Skeletal muscle satellite cell (primary cell): Measurements from ENCODE around the gene MFSD6.

Source experiments
- H3K27me3 ChIP-seq: 2 replicates; pipeline ENCODE4 v1.7.0; 2013; ENCODE audit warnings: low read length; ENCODE audit not compliant: control insufficient read depth, insufficient read depth
- H3K36me3 ChIP-seq: 2 replicates; pipeline ENCODE4 v1.7.0; 2013; ENCODE audit warnings: mild to moderate bottlenecking, control low read depth, low read length; ENCODE audit not compliant: insufficient read depth
- H3K4me1 ChIP-seq: 2 replicates; pipeline ENCODE4 v1.7.0; 2013; ENCODE audit warnings: low read length; ENCODE audit not compliant: control insufficient read depth, insufficient read depth
- H3K4me2 ChIP-seq: 2 replicates; pipeline ENCODE4 v1.7.0; 2013; ENCODE audit warnings: mild to moderate bottlenecking, low read length
- H3K4me3 ChIP-seq: 2 replicates; pipeline ENCODE4 v1.7.0; 2013; ENCODE audit warnings: low read length
- H3K9ac ChIP-seq: 2 replicates; pipeline ENCODE4 v1.7.0; 2013; ENCODE audit warnings: mild to moderate bottlenecking, low read depth, low read length, moderate library complexity
- H3K9me3 ChIP-seq: replicated peaks from 2 replicates; pipeline ENCODE4 v1.7.0; 2013; ENCODE audit warnings: mild to moderate bottlenecking, control low read depth, low read length

MFSD6 gene

DNA sequence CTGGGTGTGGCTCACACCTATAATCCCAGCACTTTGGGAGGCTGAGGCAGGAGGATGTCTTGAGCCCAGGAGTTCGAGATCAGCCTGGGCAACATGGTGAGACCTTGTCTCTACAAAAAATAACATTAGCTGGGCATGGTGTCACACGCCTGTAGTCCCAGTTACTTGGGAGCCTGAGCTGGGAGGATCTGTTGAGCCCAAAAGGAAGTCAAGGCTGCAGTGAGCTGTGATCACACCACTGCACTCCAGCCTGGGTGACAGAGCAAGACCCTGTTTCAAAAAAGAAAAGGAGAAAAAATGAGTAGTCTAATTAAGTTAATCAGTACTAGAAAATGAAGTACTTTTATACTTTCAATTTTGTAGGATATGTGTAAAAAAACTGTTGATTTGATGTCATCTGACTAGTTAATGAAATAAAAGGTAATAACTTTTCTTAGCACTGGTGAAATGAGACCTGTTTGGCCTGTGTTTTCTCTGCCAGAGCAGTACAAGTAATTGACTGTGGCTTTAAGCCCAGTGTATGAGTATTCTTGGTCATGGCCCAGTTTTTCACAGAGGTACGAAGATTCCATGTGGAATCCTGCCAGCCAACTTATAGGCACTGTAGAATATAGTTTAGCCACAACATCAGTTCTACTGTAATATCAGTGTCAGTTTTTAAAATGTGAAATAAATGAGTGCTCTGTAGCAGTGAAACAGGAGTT is 35.8 kb downstream of the MFSD6 start:
- Histone ChIP-seq H3K9me3 (no peaks in the 10 kb centered on the region), H3K4me1 (peaks cover 13% of the 10 kb centered on the region), H3K36me3 (no peaks in the 10 kb centered on the region), H3K27me3 (no peaks in the 10 kb centered on the region), H3K4me3 (no peak overlapping the region), H3K4me2 (no peak overlapping the region), H3K9ac (no peak overlapping the region)

- H3K27me3 ChIP-seq = no peaks in the 10 kb centered on the region
- H3K4me1 ChIP-seq = peaks cover 13% of the 10 kb centered on the region
Observed at GRCh38 chr2:190444976-190445375, 36.8 kb downstream of the MFSD6 start.

GRCh38 chr2:190446193-190446592 is 38.0 kb downstream of the MFSD6 start:
- Histone ChIP-seq H3K36me3 (no peaks in the 10 kb centered on the region), H3K4me1 (peaks cover 13% of the 10 kb centered on the region)

More at GRCh38 chr2:190444976-190445375, 36.8 kb downstream of the MFSD6 start:
- Histone ChIP-seq H3K36me3 (no peaks in the 10 kb centered on the region), H3K4me3 (no peak overlapping the region), H3K4me2 (no peak overlapping the region), H3K9me3 (no peaks in the 10 kb centered on the region), H3K9ac (no peak overlapping the region)

GRCh38 chr2:190446750-190447516 is 38.8 kb downstream of the MFSD6 start:
- Histone ChIP-seq H3K4me2 (no peak overlapping the region), H3K27me3 (no peaks in the 10 kb centered on the region), H3K4me1 (peaks cover 19% of the 10 kb centered on the region), H3K36me3 (no peaks in the 10 kb centered on the region), H3K9me3 (no peaks in the 10 kb centered on the region), H3K4me3 (no peak overlapping the region), H3K9ac (no peak overlapping the region)

More at GRCh38 chr2:190446193-190446592, 38.0 kb downstream of the MFSD6 start:
- Histone ChIP-seq H3K4me2 (no peak overlapping the region), H3K27me3 (no peaks in the 10 kb centered on the region), H3K9ac (no peak overlapping the region), H3K9me3 (no peaks in the 10 kb centered on the region), H3K4me3 (no peak overlapping the region)

DNA sequence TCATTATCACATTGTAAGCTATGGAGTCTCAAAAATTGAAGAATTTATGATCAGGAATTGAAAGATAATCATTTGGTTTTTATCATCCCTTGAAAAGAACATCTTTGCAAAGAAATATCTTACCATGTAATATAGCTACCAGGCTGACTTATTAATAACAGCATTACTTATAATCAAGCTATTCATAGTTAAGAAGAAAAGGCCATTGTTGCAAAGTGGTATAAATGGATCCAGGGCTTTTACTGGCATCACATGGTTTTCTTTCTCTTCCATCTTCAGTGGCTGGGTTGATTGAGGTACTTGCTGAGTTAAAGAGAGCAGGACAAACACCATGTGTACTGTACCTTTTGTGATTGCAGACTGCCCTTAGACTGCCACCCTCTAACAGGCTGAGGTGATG is 39.6 kb downstream of the MFSD6 start:
- H3K9ac ChIP-seq = no peak overlapping the region
- H3K4me3 ChIP-seq = no peak overlapping the region
- H3K36me3 ChIP-seq = no peaks in the 10 kb centered on the region
- no peaks in the 10 kb centered on the region for H3K9me3 ChIP-seq
- no peaks in the 10 kb centered on the region for H3K27me3 ChIP-seq
- peaks cover 23% of the 10 kb centered on the region for H3K4me1 ChIP-seq
- no peak overlapping the region for H3K4me2 ChIP-seq

DNA sequence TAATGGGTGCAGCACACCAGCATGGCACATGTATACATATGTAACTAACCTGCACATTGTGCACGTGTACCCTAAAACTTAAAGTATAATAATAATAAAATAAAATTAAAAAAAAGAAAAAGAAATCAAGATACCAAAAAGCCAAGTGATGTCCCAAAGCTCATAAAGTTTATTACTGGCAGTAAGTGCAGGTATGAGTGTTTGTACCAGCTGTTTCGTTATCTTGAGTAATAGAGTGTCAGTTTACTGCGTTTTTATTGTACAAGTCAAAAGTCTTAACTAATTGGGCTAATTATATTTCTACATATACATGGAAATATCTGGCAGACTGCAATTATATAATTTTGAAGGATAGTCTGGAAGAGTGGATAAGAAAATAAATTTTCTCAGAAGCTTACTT is 41.8 kb downstream of the MFSD6 start:
- no peak overlapping the region for H3K4me3 ChIP-seq
- H3K4me2 ChIP-seq = no peak overlapping the region
- peaks cover 17% of the 10 kb centered on the region for H3K4me1 ChIP-seq
- no peaks in the 10 kb centered on the region for H3K36me3 ChIP-seq
- no peaks in the 10 kb centered on the region for H3K9me3 ChIP-seq
- H3K9ac ChIP-seq = no peak overlapping the region
- H3K27me3 ChIP-seq = no peaks in the 10 kb centered on the region

DNA sequence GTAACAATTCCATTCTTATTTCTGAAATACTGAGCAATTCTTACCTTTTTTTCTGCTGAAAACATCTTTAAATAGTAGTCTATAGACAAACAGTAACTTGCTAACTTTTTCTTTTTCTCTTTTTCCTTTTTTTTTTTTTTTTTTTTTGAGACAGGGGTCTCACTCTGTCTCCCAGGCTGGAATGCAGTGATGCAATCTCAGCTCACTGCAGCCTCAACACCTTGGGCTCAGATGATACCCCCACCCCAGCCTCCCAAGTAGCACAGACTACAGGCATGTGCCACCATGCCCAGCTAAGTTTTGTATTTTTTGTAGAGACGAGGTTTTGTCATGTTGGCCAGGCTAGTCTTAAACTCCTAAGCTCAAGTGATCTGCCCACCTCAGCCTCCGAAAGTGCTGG is 42.2 kb downstream of the MFSD6 start:
- Histone ChIP-seq H3K36me3 (no peaks in the 10 kb centered on the region), H3K4me3 (no peak overlapping the region)

DNA sequence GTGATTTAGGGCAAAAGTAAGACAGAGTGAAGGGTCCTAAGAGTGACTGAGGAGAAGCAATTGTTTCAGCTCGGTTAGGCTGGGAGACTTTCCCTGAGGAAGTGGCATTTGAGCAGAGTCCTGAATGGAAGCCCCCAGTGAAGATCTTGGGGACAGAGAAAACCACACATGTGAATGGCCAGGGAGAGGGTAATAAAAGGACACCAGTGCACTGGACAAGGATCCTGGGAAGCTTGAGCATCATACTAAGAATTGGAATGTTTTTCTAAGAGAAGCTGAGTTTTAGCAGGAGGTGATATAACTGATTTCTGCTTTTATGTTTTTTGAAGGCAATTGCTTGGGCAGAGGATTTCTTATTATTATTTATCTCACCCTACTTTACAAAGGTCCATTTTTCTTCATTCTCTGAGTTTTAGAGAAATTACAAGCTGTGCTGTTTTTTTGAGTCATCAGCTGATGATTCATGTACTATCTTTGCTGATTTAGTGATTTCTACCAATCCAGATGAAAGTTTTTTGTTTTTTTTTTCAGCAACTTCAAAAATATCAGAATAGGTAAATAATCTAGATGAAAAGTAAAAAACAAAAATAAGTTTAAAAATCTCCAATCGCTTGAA is 43.5 kb downstream of the MFSD6 start:
- Histone ChIP-seq H3K9me3 (no peaks in the 10 kb centered on the region), H3K9ac (no peak overlapping the region), H3K36me3 (no peaks in the 10 kb centered on the region), H3K27me3 (no peaks in the 10 kb centered on the region), H3K4me1 (peaks cover 15% of the 10 kb centered on the region), H3K4me3 (no peak overlapping the region), H3K4me2 (peak overlapping the region; percentile 44)

More for the DNA sequence above, 42.2 kb downstream of the MFSD6 start:
- H3K4me2 ChIP-seq = no peak overlapping the region
- H3K9ac ChIP-seq = no peak overlapping the region
- no peaks in the 10 kb centered on the region for H3K9me3 ChIP-seq
- no peaks in the 10 kb centered on the region for H3K27me3 ChIP-seq
- H3K4me1 ChIP-seq = peaks cover 17% of the 10 kb centered on the region

DNA sequence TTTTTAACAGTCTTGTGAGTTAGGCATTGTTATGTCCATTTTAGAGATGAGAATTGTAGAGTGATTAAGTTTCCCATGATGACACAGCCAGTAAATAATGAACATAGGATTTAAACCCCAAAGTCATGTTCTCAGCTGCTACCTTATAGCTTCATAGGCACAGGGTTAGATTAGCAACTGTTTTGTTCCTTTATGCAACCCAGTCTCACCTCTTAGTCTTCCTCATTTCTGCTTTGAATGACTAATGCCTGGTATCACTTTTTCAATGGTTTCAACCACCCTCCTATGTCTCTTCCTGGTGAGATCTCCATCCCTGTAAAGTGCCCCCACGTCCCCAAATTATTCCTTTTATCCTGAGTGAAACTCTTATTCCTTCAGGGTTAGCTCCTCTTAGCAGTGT is 44.3 kb downstream of the MFSD6 start:
- Histone ChIP-seq H3K4me1 (peaks cover 13% of the 10 kb centered on the region), H3K9ac (no peak overlapping the region), H3K9me3 (no peaks in the 10 kb centered on the region), H3K4me2 (no peak overlapping the region), H3K36me3 (no peaks in the 10 kb centered on the region), H3K27me3 (no peaks in the 10 kb centered on the region), H3K4me3 (no peak overlapping the region)

- H3K27me3 ChIP-seq = no peaks in the 10 kb centered on the region
- H3K36me3 ChIP-seq = no peaks in the 10 kb centered on the region
- H3K9ac ChIP-seq = no peak overlapping the region
Observed at GRCh38 chr2:190454795-190455194, 46.6 kb downstream of the MFSD6 start.

GRCh38 chr2:190455358-190456095 is 47.4 kb downstream of the MFSD6 start:
- Histone ChIP-seq H3K36me3 (no peaks in the 10 kb centered on the region), H3K4me2 (no peak overlapping the region), H3K4me3 (no peak overlapping the region), H3K27me3 (no peaks in the 10 kb centered on the region), H3K9me3 (no peaks in the 10 kb centered on the region), H3K4me1 (peaks cover 13% of the 10 kb centered on the region), H3K9ac (no peak overlapping the region)

More at GRCh38 chr2:190454795-190455194, 46.6 kb downstream of the MFSD6 start:
- Histone ChIP-seq H3K4me3 (no peak overlapping the region), H3K9me3 (no peaks in the 10 kb centered on the region), H3K4me2 (no peak overlapping the region), H3K4me1 (peaks cover 13% of the 10 kb centered on the region)
